Right lobe of liver (tissue), 6 donors: ENCODE results near the gene R3HDM2. TPM values are rescaled to one million over a fixed set of nuclear protein-coding genes. Genes with fewer than 3 reads are reported as not detected.

Experiments used
- ATAC-seq, 4 donors: fragments of 200-7000 bp; cut with Tn5 transposase; one replicate each; pipeline ENCODE4 v1.9.1; 2020; ENCODE audit warnings: mild to moderate bottlenecking in 4 of 4, moderate library complexity in 4 of 4
- DNase-seq, 3 donors: peaks; one replicate each; pipeline ENCODE4 v3.0.0-alpha.2; 2020
- H3K27ac ChIP-seq, 3 donors: fragments of 200-600 bp; one replicate each; pipeline ENCODE4 v1.8.0; 2022
- H3K27me3 ChIP-seq, 2 donors: fragments of 200-600 bp; one replicate each; pipeline ENCODE4 v1.8.0; 2022
- H3K36me3 ChIP-seq, 4 donors: fragments of 200-600 bp; sonication (generic) in 1 of 4; one replicate each; pipeline versions ENCODE4 v1.5.1 to v1.8.0; 2017 to 2022; ENCODE audit warnings: control low read depth in 1 of 4
- H3K4me1 ChIP-seq, 4 donors: fragments of 200-600 bp; sonication (generic) in 1 of 4; one replicate each; pipeline versions ENCODE4 v1.5.1 to v1.8.0; 2017 to 2022; ENCODE audit warnings: control low read depth in 1 of 4
- H3K4me3 ChIP-seq, 3 donors: fragments of 200-600 bp; one replicate each; pipeline ENCODE4 v1.8.0; 2022
- H3K9me3 ChIP-seq, 4 donors: fragments of 200-600 bp; sonication (generic) in 1 of 4; one replicate each; pipeline versions ENCODE4 v1.5.1 to v1.8.0; 2017 to 2022; ENCODE audit warnings: control low read depth in 1 of 4
- CTCF ChIP-seq, 4 donors: fragments of 200-600 bp in 3 of 4; fragments of 450-650 bp in 1 of 4; IDR thresholded peaks; one replicate each; pipeline versions ENCODE4 v1.5.1 to v1.8.0; 2016 to 2022; ENCODE audit warnings: antibody characterized with exemption in 4 of 4, mild to moderate bottlenecking in 2 of 4
- POLR2A ChIP-seq: fragments of 450-650 bp; IDR thresholded peaks from one replicate; pipeline ENCODE4 v1.6.1; 2017; ENCODE audit warnings: antibody characterized with exemption, mild to moderate bottlenecking
- WGBS: methylation state at CpG from one replicate; pipeline ENCODE4 v1.1.6; 2018; ENCODE audit warnings: low coverage, low lambda C conversion rate; ENCODE audit not compliant: insufficient coverage; ENCODE audit errors: missing lambda C conversion rate; 5-methylcytosine and 5-hydroxymethylcytosine counted together
- intact Hi-C, 2 donors: fragments of 100-400 bp; cut with DNase I; formaldehyde crosslinking; loops; one replicate each; pipeline versions ENCODE4 v1.11.2 to v1.14.1; 2022
- total RNA-seq, 6 experiments: library from RNA; depleted of rRNA in 2 of 6; stranded (reverse); fragments of >200 nt in 2 of 6; fragmentation: NEBNext Ultra II Directional in 3 of 6; extraction: Animal tissue kit (Norgen Biotek cat#: 25700) in 3 of 6; gene quantifications; one replicate each; pipeline versions ENCODE4 v1.1.0 to v1.2.4, GENCODE V29; 2016 to 2023
- donor health status: DM: no; HTN: yes; CAD: no.
- donor health status: DM: no; HTN: no; CAD: no.
- donor health status: DM: no; HTN: no; CAD: no.
- donor health status: DM: no; HTN: yes; CAD: no.
- donor health status: DM: no; HTN: yes; CAD: no.

R3HDM2 gene
- total RNA-seq, 6 experiments from 2014 or later = 25.3 to 48.0 (median 35.9) TPM

GRCh38 chr12:57237932-57238853 is 192.7 kb downstream of the R3HDM2 start:
- ATAC-seq (no peak), DNase-seq (no peak)
- H3K9me3 ChIP-seq = no peaks in the 10 kb centered on the region
- peaks cover 0 to 7% of the 10 kb centered on the region in 2 donors for H3K27me3 ChIP-seq
- 10% methylated on average over 20 of the region's 63 CpGs for WGBS
- H3K4me1 ChIP-seq = peaks cover 0 to 55% (median 20%) of the 10 kb centered on the region in 4 donors
- H3K27ac ChIP-seq = no peak overlapping the region
- intact Hi-C loops = no loop called here
- no peak for TF ChIP-seq POLR2A
- no peak for TF ChIP-seq CTCF (IDR thresholded peaks at IDR 0.05)
- peak overlapping the region; percentile 12 to 16 (median 15) for H3K4me3 ChIP-seq
- peaks cover 0 to 15% (median 7%) of the 10 kb centered on the region in 4 donors for H3K36me3 ChIP-seq

- ATAC-seq (no peak), DNase-seq (no peak)
- Histone ChIP-seq H3K9me3 (no peaks in the 10 kb centered on the region), H3K4me3 (no peak overlapping the region), H3K4me1 (peaks cover 0 to 54% (median 20%) of the 10 kb centered on the region in 4 donors), H3K27me3 (peaks cover 0 to 7% of the 10 kb centered on the region in 2 donors), H3K36me3 (peaks cover 0 to 22% (median 11%) of the 10 kb centered on the region in 4 donors), H3K27ac (no peak overlapping the region)
- WGBS = 35% methylated on average over 5 of the region's 5 CpGs
- intact Hi-C loops = no loop called here
- TF ChIP-seq POLR2A (no peak), CTCF (IDR thresholded peaks at IDR 0.05) (no peak)
Observed at GRCh38 chr12:57237596-57237931, 193.3 kb downstream of the R3HDM2 start.

- Histone ChIP-seq H3K4me3 (no peak overlapping the region), H3K27ac (no peak overlapping the region), H3K27me3 (peaks cover 0 to 6% of the 10 kb centered on the region in 2 donors), H3K36me3 (peaks cover 0 to 27% (median 15%) of the 10 kb centered on the region in 4 donors), H3K9me3 (no peaks in the 10 kb centered on the region), H3K4me1 (peaks cover 0 to 54% (median 21%) of the 10 kb centered on the region in 4 donors)
- TF ChIP-seq POLR2A (no peak), CTCF (IDR thresholded peaks at IDR 0.05) (no peak)
- intact Hi-C loops = no loop called here
- no peak for DNase-seq
- ATAC-seq = no peak
- WGBS = 33% methylated on average over 3 of the region's 9 CpGs
Observed at GRCh38 chr12:57236925-57237595, 193.8 kb downstream of the R3HDM2 start.

- 24% methylated on average over 11 of the region's 40 CpGs for WGBS
- H3K36me3 ChIP-seq = peaks cover 0 to 31% (median 15%) of the 10 kb centered on the region in 4 donors
- TF ChIP-seq POLR2A = no peak
- TF ChIP-seq CTCF (IDR thresholded peaks at IDR 0.05) = no peak
- H3K27ac ChIP-seq = no peak overlapping the region
- intact Hi-C loops = no loop called here
- H3K9me3 ChIP-seq = no peaks in the 10 kb centered on the region
- DNase-seq (peak in 1 of 3 donors; percentile 53), ATAC-seq (no peak)
- peaks cover 0 to 59% (median 24%) of the 10 kb centered on the region in 4 donors for H3K4me1 ChIP-seq
- peak overlapping the region in 1 of 3 donors; percentile 3 for H3K4me3 ChIP-seq
- H3K27me3 ChIP-seq = no peaks in the 10 kb centered on the region
Observed at GRCh38 chr12:57236201-57236924, 194.5 kb downstream of the R3HDM2 start.
